Breast epithelium (tissue), 4 donors: ENCODE measurements around the gene BCL7C. TPM values are rescaled to one million over a fixed set of nuclear protein-coding genes. Genes with fewer than 3 reads are reported as not detected.
"Not testable (repeated sequence)": the region's sequence is repeated elsewhere in the genome, so short reads cannot be mapped to it uniquely, and the experiment has no call there.

ENCODE experiments used
- DNase-seq, 2 donors: peaks; one replicate each; pipeline ENCODE4 v3.0.0-alpha.2; 2019; ENCODE audit warnings: low spot score in 2 of 2
- H3K27ac ChIP-seq, 2 donors: fragments of 200-600 bp; sonication (generic) in 1 of 2; one replicate each; pipeline ENCODE4 v1.5.1; 2016 to 2019; ENCODE audit warnings: mild to moderate bottlenecking in 1 of 2
- H3K27me3 ChIP-seq, 2 donors: fragments of 200-600 bp; sonication (generic) in 1 of 2; one replicate each; pipeline versions ENCODE4 v1.5.1 to v1.6.0; 2017 to 2019; ENCODE audit warnings: control low read depth in 1 of 2, mild to moderate bottlenecking in 1 of 2
- H3K36me3 ChIP-seq: fragments of 200-600 bp; one replicate; pipeline ENCODE4 v1.5.1; 2019
- H3K4me1 ChIP-seq, 2 donors: fragments of 200-600 bp; sonication (generic); one replicate each; pipeline ENCODE4 v1.5.1; 2016 to 2019; ENCODE audit warnings: control low read depth in 1 of 2
- H3K4me3 ChIP-seq, 3 donors: fragments of 200-600 bp; sonication (generic); 1 replicate in 2 of 3; 2 replicates in 1 of 3; pipeline ENCODE4 v1.5.1; 2016 to 2019; ENCODE audit warnings: mild to moderate bottlenecking in 3 of 3, moderate library complexity in 2 of 3
- H3K9me3 ChIP-seq, 2 donors: fragments of 200-600 bp; sonication (generic) in 1 of 2; one replicate each; pipeline ENCODE4 v1.5.1; 2016 to 2019; ENCODE audit warnings: control low read depth in 1 of 2
- POLR2A ChIP-seq: fragments of 450-650 bp; IDR thresholded peaks from one replicate; pipeline ENCODE4 v1.6.1; 2016; ENCODE audit warnings: antibody characterized with exemption, mild to moderate bottlenecking, moderate library complexity
- POLR2AphosphoS5 ChIP-seq, 3 donors: sonication (generic); formaldehyde crosslinking; IDR thresholded peaks; one replicate each; pipeline ENCODE4 v1.6.1; 2017; ENCODE audit warnings: antibody characterized with exemption in 3 of 3
- intact Hi-C: fragments of 100-400 bp; cut with DNase I; formaldehyde crosslinking; loops from one replicate; pipeline ENCODE4 v1.15.1; 2023; ENCODE audit warnings: low total_unique reads
- total RNA-seq, 3 donors: library from RNA; depleted of rRNA; stranded (reverse); fragments of >200 nt; gene quantifications; one replicate each; pipeline ENCODE4 v1.1.0, GENCODE V29; 2016
- TF ChIP-seq, protein P1 (sequence below), 3 donors: fragments of 450-650 bp; IDR thresholded peaks; one replicate each; pipeline ENCODE4 v1.5.1; 2016 to 2017; ENCODE audit warnings: antibody characterized with exemption in 3 of 3, mild to moderate bottlenecking in 3 of 3, moderate library complexity in 3 of 3

BCL7C gene
- total RNA-seq, 3 donors from 2014 or later = 29.4 to 47.2 (median 36.2) TPM

- no peaks in the 10 kb centered on the region for H3K36me3 ChIP-seq
- no peaks in the 10 kb centered on the region for H3K27me3 ChIP-seq
- intact Hi-C loops = no loop called here
- H3K4me3 ChIP-seq = peak overlapping the region; percentile 95 to 97 (median 96)
- H3K27ac ChIP-seq = peak overlapping the region; percentile 89 to 94
- no peak for DNase-seq
- H3K9me3 ChIP-seq = no peaks in the 10 kb centered on the region
- peaks cover 0 to 9% of the 10 kb centered on the region in 2 donors for H3K4me1 ChIP-seq
- TF ChIP-seq POLR2A (no peak), POLR2AphosphoS5 (IDR thresholded peaks at IDR 0.05) (no peak)
- TF ChIP-seq, protein P1, sequence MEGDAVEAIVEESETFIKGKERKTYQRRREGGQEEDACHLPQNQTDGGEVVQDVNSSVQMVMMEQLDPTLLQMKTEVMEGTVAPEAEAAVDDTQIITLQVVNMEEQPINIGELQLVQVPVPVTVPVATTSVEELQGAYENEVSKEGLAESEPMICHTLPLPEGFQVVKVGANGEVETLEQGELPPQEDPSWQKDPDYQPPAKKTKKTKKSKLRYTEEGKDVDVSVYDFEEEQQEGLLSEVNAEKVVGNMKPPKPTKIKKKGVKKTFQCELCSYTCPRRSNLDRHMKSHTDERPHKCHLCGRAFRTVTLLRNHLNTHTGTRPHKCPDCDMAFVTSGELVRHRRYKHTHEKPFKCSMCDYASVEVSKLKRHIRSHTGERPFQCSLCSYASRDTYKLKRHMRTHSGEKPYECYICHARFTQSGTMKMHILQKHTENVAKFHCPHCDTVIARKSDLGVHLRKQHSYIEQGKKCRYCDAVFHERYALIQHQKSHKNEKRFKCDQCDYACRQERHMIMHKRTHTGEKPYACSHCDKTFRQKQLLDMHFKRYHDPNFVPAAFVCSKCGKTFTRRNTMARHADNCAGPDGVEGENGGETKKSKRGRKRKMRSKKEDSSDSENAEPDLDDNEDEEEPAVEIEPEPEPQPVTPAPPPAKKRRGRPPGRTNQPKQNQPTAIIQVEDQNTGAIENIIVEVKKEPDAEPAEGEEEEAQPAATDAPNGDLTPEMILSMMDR (IDR thresholded peaks at IDR 0.05) = no peak
These were observed 19.5 kb downstream of the BCL7C start for GRCh38 chr16:30874244-30874820.

DNA sequence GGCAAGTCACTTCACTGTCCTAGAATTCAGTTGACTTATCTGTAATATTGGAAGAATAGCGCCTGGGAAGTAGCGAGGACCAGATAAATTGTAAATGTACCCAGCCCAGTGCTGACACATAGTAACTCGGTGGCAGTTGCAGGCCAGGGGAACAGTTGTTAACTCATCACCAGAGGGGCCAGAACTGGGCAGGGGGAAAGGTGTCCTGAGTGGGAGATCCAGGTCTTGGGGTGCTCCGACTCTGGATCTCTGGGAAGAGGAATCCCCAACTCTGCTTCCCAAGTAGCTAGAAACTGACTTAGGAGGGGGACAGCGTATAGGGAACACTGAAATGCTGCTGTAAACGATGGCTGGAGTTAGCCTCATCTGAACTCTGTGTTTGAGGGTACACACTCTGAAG, 23.0 kb downstream of the BCL7C start:
- H3K36me3 ChIP-seq = no peaks in the 10 kb centered on the region
- H3K9me3 ChIP-seq = no peaks in the 10 kb centered on the region
- no peak for TF ChIP-seq POLR2A
- TF ChIP-seq POLR2AphosphoS5 (IDR thresholded peaks at IDR 0.05) = no peak
- TF ChIP-seq, protein P1 (IDR thresholded peaks at IDR 0.05) = no peak
- H3K4me1 ChIP-seq = peaks cover 0 to 2% of the 10 kb centered on the region in 2 donors
- no peaks in the 10 kb centered on the region for H3K27me3 ChIP-seq
- no peak overlapping the region for H3K4me3 ChIP-seq
- DNase-seq = no peak
- intact Hi-C loops = no loop called here
- H3K27ac ChIP-seq = no peak overlapping the region

- DNase-seq = no peak
- no peak overlapping the region for H3K27ac ChIP-seq
- no peaks in the 10 kb centered on the region for H3K9me3 ChIP-seq
- no peaks in the 10 kb centered on the region for H3K4me1 ChIP-seq
- H3K4me3 ChIP-seq = no peak overlapping the region
- intact Hi-C loops = no loop called here
- no peaks in the 10 kb centered on the region for H3K27me3 ChIP-seq
- TF ChIP-seq, protein P1 (IDR thresholded peaks at IDR 0.05) = no peak
- TF ChIP-seq POLR2A = no peak
- no peak for TF ChIP-seq POLR2AphosphoS5 (IDR thresholded peaks at IDR 0.05)
- no peaks in the 10 kb centered on the region for H3K36me3 ChIP-seq
These were observed 26.1 kb downstream of the BCL7C start for GRCh38 chr16:30867747-30868146.

DNA sequence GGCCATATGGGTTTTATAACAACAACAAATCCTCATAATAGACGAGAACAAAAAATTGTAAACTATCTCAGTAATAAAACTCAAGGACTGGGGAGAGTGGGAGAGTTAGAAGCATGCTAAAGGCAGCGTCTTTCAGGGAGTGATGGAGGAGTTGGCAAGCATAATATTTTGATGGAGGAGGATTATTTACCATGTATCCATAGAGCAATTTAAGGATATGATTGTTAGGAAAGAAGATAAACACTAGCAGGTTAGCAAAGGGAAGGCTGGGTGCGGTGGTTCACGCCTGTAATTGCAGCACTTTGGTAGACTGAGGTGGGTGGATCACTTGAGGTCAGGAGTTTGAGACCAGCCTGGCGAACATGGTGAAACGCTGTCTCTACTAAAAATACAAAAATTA, 27.8 kb downstream of the BCL7C start:
- no peak for DNase-seq
- Histone ChIP-seq H3K4me3 (no peak overlapping the region), H3K4me1 (no peaks in the 10 kb centered on the region), H3K36me3 (no peaks in the 10 kb centered on the region), H3K27ac (no peak overlapping the region), H3K27me3 (no peaks in the 10 kb centered on the region), H3K9me3 (no peaks in the 10 kb centered on the region)
- no peak for TF ChIP-seq POLR2A
- TF ChIP-seq, protein P1 (IDR thresholded peaks at IDR 0.05) = no peak
- no peak for TF ChIP-seq POLR2AphosphoS5 (IDR thresholded peaks at IDR 0.05)
- intact Hi-C loops = no loop called here

GRCh38 chr16:30863178-30863577, 30.7 kb downstream of the BCL7C start:
- DNase-seq, intact Hi-C loops, H3K27me3 ChIP-seq, H3K36me3 ChIP-seq, H3K4me1 ChIP-seq, H3K9me3 ChIP-seq, H3K4me3 ChIP-seq, H3K27ac ChIP-seq: not testable (repeated sequence)

DNA sequence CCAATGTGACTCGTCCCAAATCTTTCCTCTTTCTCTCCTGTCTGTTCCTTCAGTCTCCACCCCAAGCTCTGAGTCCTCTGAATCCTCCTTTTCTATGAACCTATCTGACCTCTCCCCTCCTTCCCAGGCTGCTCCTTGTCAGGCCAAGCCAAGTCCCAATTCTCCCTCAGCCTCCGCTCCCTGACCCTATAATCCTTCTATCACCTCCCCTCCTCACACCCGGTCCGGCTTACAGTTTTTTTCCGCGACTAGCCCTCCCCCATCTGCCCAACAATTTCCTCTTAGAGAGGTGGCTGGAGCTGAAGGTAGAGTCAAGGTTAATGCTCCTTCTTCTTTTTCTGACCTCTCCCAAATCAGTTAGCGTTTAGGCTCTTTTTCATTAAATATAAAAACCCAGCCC, 33.1 kb downstream of the BCL7C start:
- intact Hi-C loops, H3K27me3 ChIP-seq, H3K9me3 ChIP-seq, H3K36me3 ChIP-seq, H3K4me3 ChIP-seq, DNase-seq, H3K4me1 ChIP-seq, H3K27ac ChIP-seq: not testable (repeated sequence)
